GM19395 (cell line): ENCODE measurements around the gene ROCK2.
A peak's percentile ranks its signal among the peaks of the same experiment; 100 is the strongest.

Experiments
- ATAC-seq: cut with Tn5 transposase; IDR thresholded peaks from one replicate; pipeline ENCODE4 v1.9.1; 2021; ENCODE audit warnings: mild to moderate bottlenecking, moderate library complexity; ENCODE audit not compliant: unreplicated experiment

ROCK2 gene

GRCh38 chr2:11132036-11132671, 212.3 kb downstream of the ROCK2 start:
- ATAC-seq, result peak; percentile 7

GRCh38 chr2:11131166-11131920, 213.1 kb downstream of the ROCK2 start:
- no peak for ATAC-seq
